Smooth muscle cell (in vitro differentiated cells): ENCODE measurements around the gene ROBO1. TPM values are rescaled to one million over a fixed set of nuclear protein-coding genes. Genes with fewer than 3 reads are reported as not detected.

ENCODE experiments used
- DNase-seq: peaks from one replicate; lab custom pipeline; 2025; ENCODE audit not compliant: unreplicated experiment; lab: John Stamatoyannopoulos, UW
- H2AFZ ChIP-seq: fragments of 200-600 bp; sonication (generic); 2 replicates; pipeline ENCODE4 v1.6.0; 2016; ENCODE audit warnings: antibody characterized with exemption, low read depth, mild to moderate bottlenecking
- H3F3A ChIP-seq: fragments of 200-600 bp; sonication (generic); 2 replicates; pipeline ENCODE4 v1.6.0; 2017; ENCODE audit warnings: antibody characterized with exemption, low read depth
- H3K27ac ChIP-seq: fragments of 200-600 bp; sonication (generic); 2 replicates; pipeline ENCODE4 v1.5.1; 2016; ENCODE audit warnings: low read depth, mild to moderate bottlenecking
- H3K27me3 ChIP-seq: fragments of 200-600 bp; sonication (generic); 2 replicates; pipeline ENCODE4 v1.6.1; 2016; ENCODE audit warnings: low read depth, mild to moderate bottlenecking
- H3K36me3 ChIP-seq: fragments of 200-600 bp; sonication (generic); 2 replicates; pipeline ENCODE4 v1.5.1; 2016; ENCODE audit warnings: low read depth
- H3K4me1 ChIP-seq: fragments of 200-600 bp; sonication (generic); 2 replicates; pipeline ENCODE4 v1.5.1; 2016; ENCODE audit warnings: low read depth
- H3K4me2 ChIP-seq: fragments of 200-600 bp; sonication (generic); 2 replicates; pipeline ENCODE4 v1.6.0; 2016; ENCODE audit warnings: mild to moderate bottlenecking
- H3K4me3 ChIP-seq: fragments of 200-600 bp; sonication (generic); 2 replicates; pipeline ENCODE4 v1.5.1; 2016; ENCODE audit warnings: mild to moderate bottlenecking
- H3K79me2 ChIP-seq: fragments of 200-600 bp; sonication (generic); 2 replicates; pipeline ENCODE4 v1.6.0; 2016; ENCODE audit warnings: low read depth, mild to moderate bottlenecking
- H3K9ac ChIP-seq: fragments of 200-600 bp; sonication (generic); 2 replicates; pipeline ENCODE4 v1.6.0; 2016; ENCODE audit warnings: low read depth
- H3K9me3 ChIP-seq: fragments of 200-600 bp; sonication (generic); replicated peaks from 2 replicates; pipeline ENCODE4 v1.5.1; 2016; ENCODE audit warnings: low read depth
- H4K20me1 ChIP-seq: fragments of 200-600 bp; sonication (generic); 2 replicates; pipeline ENCODE4 v1.6.0; 2016; ENCODE audit warnings: low read depth
- CTCF ChIP-seq: fragments of 200-600 bp; sonication (generic); IDR thresholded peaks from 2 replicates; pipeline ENCODE4 v1.5.1; 2017; ENCODE audit warnings: borderline replicate concordance, mild to moderate bottlenecking, antibody characterized with exemption; ENCODE audit not compliant: insufficient read depth, poor library complexity, severe bottlenecking
- WGBS: methylation state at CpG from one replicate; pipeline ENCODE4 v1.1.7; 2016; ENCODE audit warnings: low lambda C conversion rate; 5-methylcytosine and 5-hydroxymethylcytosine counted together
- polyA plus RNA-seq: library from polyadenylated mRNA; unstranded; fragments of >200 nt; fragmentation: Nextera tagmentation; extraction: Ambion mirVana; gene quantifications from 2 replicates; pipeline ENCODE4 v1.2.1, GENCODE V29; 2016
- total RNA-seq: library from RNA; depleted of rRNA; stranded (reverse); fragments of >200 nt; gene quantifications from 2 replicates; pipeline ENCODE4 v1.2.3, GENCODE V29; 2014

ROBO1 gene
- total and polyA plus RNA-seq, 2 experiments from 2014 or later, result 30.5 to 79.5 TPM

- 75% methylated on average over 3 of the region's 3 CpGs for WGBS
Measured at GRCh38 chr3:79670178-79670577, 97.6 kb downstream of the ROBO1 start.

GRCh38 chr3:79664455-79664854, 103.3 kb downstream of the ROBO1 start:
- DNase-seq, result no peak
- Histone ChIP-seq H3K27me3 (no peaks in the 10 kb centered on the region), H3K4me1 (no peaks in the 10 kb centered on the region), H3K36me3 (no peaks in the 10 kb centered on the region), H3K27ac (no peak overlapping the region), H4K20me1 (no peaks in the 10 kb centered on the region), H3K4me3 (no peak overlapping the region), H3K79me2 (no peaks in the 10 kb centered on the region), H3K9me3 (no peaks in the 10 kb centered on the region), H2AFZ (no peak overlapping the region), H3F3A (no peaks in the 10 kb centered on the region), H3K9ac (no peak overlapping the region), H3K4me2 (no peak overlapping the region)
- WGBS, result 90% methylated on average over 7 of the region's 7 CpGs
- no peak for TF ChIP-seq CTCF

More at GRCh38 chr3:79670178-79670577, 97.6 kb downstream of the ROBO1 start:
- H3K36me3 ChIP-seq, result no peaks in the 10 kb centered on the region
- no peaks in the 10 kb centered on the region for H3K9me3 ChIP-seq
- no peaks in the 10 kb centered on the region for H3K79me2 ChIP-seq
- no peak overlapping the region for H3K4me3 ChIP-seq
- no peak overlapping the region for H3K4me2 ChIP-seq
- H3K27ac ChIP-seq, result no peak overlapping the region
- H4K20me1 ChIP-seq, result no peaks in the 10 kb centered on the region
- no peaks in the 10 kb centered on the region for H3F3A ChIP-seq
- H3K9ac ChIP-seq, result no peak overlapping the region
- H2AFZ ChIP-seq, result no peak overlapping the region
- H3K27me3 ChIP-seq, result no peaks in the 10 kb centered on the region
- no peak for TF ChIP-seq CTCF
- H3K4me1 ChIP-seq, result no peaks in the 10 kb centered on the region
- no peak for DNase-seq

- Histone ChIP-seq H3F3A (no peaks in the 10 kb centered on the region), H3K36me3 (no peaks in the 10 kb centered on the region), H3K79me2 (no peaks in the 10 kb centered on the region), H3K27ac (no peak overlapping the region), H3K4me2 (no peak overlapping the region), H3K4me1 (no peaks in the 10 kb centered on the region), H2AFZ (no peak overlapping the region), H4K20me1 (no peaks in the 10 kb centered on the region), H3K9ac (no peak overlapping the region), H3K4me3 (no peak overlapping the region), H3K9me3 (no peaks in the 10 kb centered on the region), H3K27me3 (no peaks in the 10 kb centered on the region)
- no peak for DNase-seq
- 67% methylated on average over 3 of the region's 3 CpGs for WGBS
- no peak for TF ChIP-seq CTCF
Measured at GRCh38 chr3:79661896-79662295, 105.9 kb downstream of the ROBO1 start.

- Histone ChIP-seq H3K9ac (no peak overlapping the region), H4K20me1 (no peaks in the 10 kb centered on the region), H3K79me2 (no peaks in the 10 kb centered on the region), H3F3A (no peaks in the 10 kb centered on the region), H3K27me3 (no peaks in the 10 kb centered on the region), H3K4me2 (no peak overlapping the region), H3K4me1 (no peaks in the 10 kb centered on the region), H3K9me3 (no peaks in the 10 kb centered on the region), H3K36me3 (no peaks in the 10 kb centered on the region), H2AFZ (no peak overlapping the region), H3K27ac (no peak overlapping the region), H3K4me3 (no peak overlapping the region)
- DNase-seq, result no peak
- TF ChIP-seq CTCF, result no peak
Measured at GRCh38 chr3:79657076-79657475, 110.7 kb downstream of the ROBO1 start.
